ENCODE data around the gene ERN1.

DNA sequence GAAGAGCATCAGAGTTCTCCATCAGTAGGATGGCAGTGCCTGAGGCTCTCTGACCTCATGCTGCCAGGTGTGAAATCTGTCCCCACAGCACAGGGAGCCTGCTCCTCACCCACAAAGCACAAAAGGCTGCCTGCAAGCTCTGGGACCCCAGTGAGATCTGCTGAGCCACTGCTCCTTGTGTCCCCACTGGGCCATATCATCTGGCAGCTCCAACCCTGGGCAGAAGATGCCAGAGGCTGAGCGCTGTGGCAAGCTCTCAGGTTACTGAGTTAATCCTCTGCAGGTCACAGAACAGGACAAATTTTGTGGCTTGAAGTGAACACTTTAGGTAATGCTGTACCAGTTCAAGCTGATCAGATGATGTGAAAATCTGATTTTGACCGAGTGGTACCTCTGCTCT is 26.7 kb upstream of the ERN1 start:
- TF ChIP-seq CTCF (IDR thresholded peaks at IDR 0.05; ENCODE audit: poor library complexity, severe bottlenecking) (no peak), REST (IDR thresholded peaks at IDR 0.05; ENCODE audit: borderline replicate concordance) (no peak), EZH2 (IDR thresholded peaks at IDR 0.05; ENCODE audit: borderline replicate concordance, insufficient read depth, low read length, poor library complexity, severe bottlenecking) (no peak), TAF1 (IDR thresholded peaks at IDR 0.05; ENCODE audit: low read depth) (no peak), EP300 (conservative IDR thresholded peaks at IDR 0.05; ENCODE audit: poor library complexity, severe bottlenecking) (no peak), POLR2AphosphoS5 (IDR thresholded peaks at IDR 0.05) (no peak), RAD21 (conservative IDR thresholded peaks at IDR 0.05) (no peak), MXI1 (conservative IDR thresholded peaks at IDR 0.05; ENCODE audit: poor library complexity, severe bottlenecking) (no peak)

All from neural cell (in vitro differentiated cells).